GM19452 (cell line): ENCODE results near the gene FGFRL1.

ENCODE experiments used
- ATAC-seq: cut with Tn5 transposase; IDR thresholded peaks from one replicate; pipeline ENCODE4 v1.9.1; 2021; ENCODE audit not compliant: unreplicated experiment

The FGFRL1 gene

GRCh38 chr4:1021386-1022050, 10.1 kb downstream of the FGFRL1 start:
- peak; percentile 88 for ATAC-seq

- ATAC-seq: no peak
Observed at GRCh38 chr4:1022051-1022738, 10.8 kb downstream of the FGFRL1 start.

- ATAC-seq: no peak
Observed at GRCh38 chr4:1022739-1023066, 11.3 kb downstream of the FGFRL1 start.

- no peak for ATAC-seq
Observed at GRCh38 chr4:1023075-1023640, 11.7 kb downstream of the FGFRL1 start.

- no peak for ATAC-seq
Observed at GRCh38 chr4:1023895-1024740, 12.7 kb downstream of the FGFRL1 start.

- no peak for ATAC-seq
Observed at GRCh38 chr4:1024882-1025545, 13.6 kb downstream of the FGFRL1 start.

GRCh38 chr4:1026115-1026514, 14.7 kb downstream of the FGFRL1 start:
- peak; percentile 57 for ATAC-seq

- no peak for ATAC-seq
Observed at GRCh38 chr4:1027219-1027914, 15.9 kb downstream of the FGFRL1 start.

GRCh38 chr4:1027915-1028238, 16.5 kb downstream of the FGFRL1 start:
- no peak for ATAC-seq

GRCh38 chr4:1028574-1029220, 17.3 kb downstream of the FGFRL1 start:
- no peak for ATAC-seq

- no peak for ATAC-seq
Observed at GRCh38 chr4:1029529-1029928, 18.1 kb downstream of the FGFRL1 start.

- no peak for ATAC-seq
Observed at GRCh38 chr4:1030031-1030430, 18.6 kb downstream of the FGFRL1 start.

- ATAC-seq: no peak
Observed at GRCh38 chr4:1030559-1030958, 19.1 kb downstream of the FGFRL1 start.

GRCh38 chr4:1031346-1031745, 19.9 kb downstream of the FGFRL1 start:
- ATAC-seq: no peak

GRCh38 chr4:1031956-1032795, 20.8 kb downstream of the FGFRL1 start:
- no peak for ATAC-seq

- no peak for ATAC-seq
Observed at GRCh38 chr4:1032861-1033260, 21.4 kb downstream of the FGFRL1 start.

GRCh38 chr4:1033840-1034551, 22.6 kb downstream of the FGFRL1 start:
- no peak for ATAC-seq

GRCh38 chr4:1035510-1035909, 24.1 kb downstream of the FGFRL1 start:
- no peak for ATAC-seq

GRCh38 chr4:1036095-1036494, 24.7 kb downstream of the FGFRL1 start:
- no peak for ATAC-seq
